Stimulated activated CD8-positive, alpha-beta memory T cell treated with anti-CD3 and anti-CD28 coated beads, Interleukin-7, amount 100 ng/mL, for 4 hours (primary cell): Measurements from ENCODE around the gene EPHB2.
"Not testable (repeated sequence)": the region's sequence is repeated elsewhere in the genome, so short reads cannot be mapped to it uniquely, and the experiment has no call there.

Experiments
- DNase-seq, 2 donors: peaks; one replicate each; pipeline ENCODE4 v3.0.0-alpha.2; 2020; ENCODE audit warnings: low read depth in 2 of 2

Gene EPHB2

GRCh38 chr1:22710701-22711049, at the start of gene EPHB2:
TSS of gene EPHB2 (plus strand) at chr1:22710839. CDS start at chr1:22710983, 144 bp downstream.
- peak in 1 of 2 donors; percentile 7 for DNase-seq

- DNase-seq, result no peak
These were observed 48.8 kb upstream of the EPHB2 start for GRCh38 chr1:22661880-22662279.

GRCh38 chr1:22662318-22662717, 48.3 kb upstream of the EPHB2 start:
- no peak for DNase-seq

GRCh38 chr1:22662986-22663408, 47.6 kb upstream of the EPHB2 start:
- no peak for DNase-seq

GRCh38 chr1:22665752-22666151, 44.9 kb upstream of the EPHB2 start:
- no peak for DNase-seq

- no peak for DNase-seq
These were observed 44.2 kb upstream of the EPHB2 start for GRCh38 chr1:22666412-22666811.

- DNase-seq, result not testable (repeated sequence)
These were observed 41.8 kb upstream of the EPHB2 start for GRCh38 chr1:22668840-22669239.

GRCh38 chr1:22670352-22670975, 40.2 kb upstream of the EPHB2 start:
- no peak for DNase-seq

GRCh38 chr1:22671999-22672398, 38.6 kb upstream of the EPHB2 start:
- DNase-seq, result no peak

- no peak for DNase-seq
These were observed 36.9 kb upstream of the EPHB2 start for GRCh38 chr1:22673486-22674409.

GRCh38 chr1:22674410-22674749, 36.3 kb upstream of the EPHB2 start:
- DNase-seq, result no peak

GRCh38 chr1:22676151-22676550, 34.5 kb upstream of the EPHB2 start:
- DNase-seq, result not testable (repeated sequence)

GRCh38 chr1:22676916-22677583, 33.6 kb upstream of the EPHB2 start:
- DNase-seq, result no peak

GRCh38 chr1:22677931-22678896, 32.4 kb upstream of the EPHB2 start:
- DNase-seq, result no peak

GRCh38 chr1:22680726-22681125, 29.9 kb upstream of the EPHB2 start:
- DNase-seq, result no peak

GRCh38 chr1:22681556-22682276, 28.9 kb upstream of the EPHB2 start:
- no peak for DNase-seq

GRCh38 chr1:22683547-22683946, 27.1 kb upstream of the EPHB2 start:
- no peak for DNase-seq

- no peak for DNase-seq
These were observed 25.0 kb upstream of the EPHB2 start for GRCh38 chr1:22685591-22686059.

GRCh38 chr1:22687191-22687590, 23.4 kb upstream of the EPHB2 start:
- DNase-seq, result no peak

- DNase-seq, result no peak
These were observed 22.2 kb upstream of the EPHB2 start for GRCh38 chr1:22688466-22688865.

- DNase-seq, result no peak
These were observed 21.1 kb upstream of the EPHB2 start for GRCh38 chr1:22689505-22689904.
